OCI-LY7 (cell line): ENCODE data around the gene NWD2. TPM values are rescaled to one million over a fixed set of nuclear protein-coding genes. Genes with fewer than 3 reads are reported as not detected.

Experiments used
- BruUV-seq: library from RNA; stranded (reverse); fragments of 400-500 nt; replicated peaks from 2 replicates; lab custom pipeline; 2021; lab: Mats Ljungman, UMichigan
- CTCF ChIA-PET: fragments of 300-600 bp; sonication (Branson Sonifier 250); formaldehyde crosslinking; loops from one replicate; lab custom pipeline; 2022; ENCODE audit warnings: antibody characterized with exemption; ENCODE audit not compliant: unreplicated experiment; lab: Charles Lee
- POLR2A ChIA-PET: fragments of 300-600 bp; sonication (Branson Sonifier 250); formaldehyde crosslinking; loops from one replicate; lab custom pipeline; 2022; ENCODE audit warnings: antibody characterized with exemption; lab: Charles Lee
- DNase-seq: peaks from one replicate; pipeline ENCODE4 v3.0.0-alpha.2; 2015; ENCODE audit warnings: low spot score
- H2AFZ ChIP-seq: fragments of 200-600 bp; sonication (generic), shearing (Covaris generic); 2 replicates; pipeline ENCODE4 v1.6.1; 2014; ENCODE audit warnings: mild to moderate bottlenecking, antibody characterized with exemption, low read length, moderate library complexity
- H3K27ac ChIP-seq: fragments of 200-600 bp; sonication (generic); 2 replicates; pipeline ENCODE4 v1.5.1; 2014; ENCODE audit warnings: mixed run types, low read depth, mild to moderate bottlenecking, moderate library complexity, low read length, inconsistent platforms; ENCODE audit not compliant: poor library complexity, severe bottlenecking
- H3K36me3 ChIP-seq: fragments of 200-600 bp; sonication (generic); 2 replicates; pipeline ENCODE4 v1.6.1; 2014; ENCODE audit warnings: mild to moderate bottlenecking, antibody characterized with exemption, low read length, moderate library complexity, mixed read lengths; ENCODE audit not compliant: insufficient read depth
- H3K4me1 ChIP-seq: fragments of 200-600 bp; sonication (generic); 2 replicates; pipeline ENCODE4 v1.5.1; 2014; ENCODE audit warnings: mild to moderate bottlenecking, low read length; ENCODE audit not compliant: insufficient read depth, poor library complexity, severe bottlenecking
- H3K4me2 ChIP-seq: fragments of 200-600 bp; sonication (generic); 2 replicates; pipeline ENCODE4 v1.6.1; 2014; ENCODE audit warnings: mild to moderate bottlenecking, low read length
- H3K4me3 ChIP-seq: fragments of 200-600 bp; sonication (generic); 2 replicates; pipeline ENCODE4 v1.5.1; 2014; ENCODE audit warnings: mild to moderate bottlenecking, low read depth, low read length; ENCODE audit not compliant: poor library complexity, severe bottlenecking
- H3K79me2 ChIP-seq: fragments of 200-600 bp; sonication (generic); 2 replicates; pipeline ENCODE4 v1.6.1; 2016; ENCODE audit warnings: low read depth, mild to moderate bottlenecking, low read length, moderate library complexity, mixed read lengths; ENCODE audit not compliant: insufficient read depth
- H3K9me2 ChIP-seq: fragments of 200-600 bp; sonication (generic); 2 replicates; pipeline ENCODE4 v1.6.1; 2016; ENCODE audit warnings: mild to moderate bottlenecking, low read length, mixed read lengths; ENCODE audit not compliant: insufficient read depth
- H3K9me3 ChIP-seq: fragments of 200-600 bp; sonication (generic); 2 replicates; pipeline ENCODE4 v1.6.1; 2014; ENCODE audit warnings: mild to moderate bottlenecking, mixed run types, low read length, mixed read lengths
- H4K20me1 ChIP-seq: fragments of 200-600 bp; sonication (generic); 2 replicates; pipeline ENCODE4 v1.6.1; 2014; ENCODE audit warnings: mild to moderate bottlenecking, antibody characterized with exemption, low read length, moderate library complexity, mixed read lengths; ENCODE audit not compliant: insufficient read depth
- EZH2phosphoT487 ChIP-seq: fragments of 200-600 bp; sonication (generic); IDR thresholded peaks from 2 replicates; pipeline ENCODE4 v1.6.1; 2018; ENCODE audit warnings: low read depth, borderline replicate concordance, mild to moderate bottlenecking, mixed run types, antibody characterized with exemption, low read length, moderate library complexity, mixed read lengths
- intact Hi-C: fragments of 100-400 bp; cut with micrococcal nuclease; formaldehyde crosslinking; loops from one replicate; pipeline ENCODE4 v1.10.0; 2022; ENCODE audit not compliant: unreplicated experiment
- total RNA-seq, 2 experiments: library from RNA; depleted of rRNA in 1 of 2; stranded (reverse); fragments of >200 nt in 1 of 2; shearing (Covaris generic) in 1 of 2; gene quantifications; 2 replicates each; pipeline ENCODE4 v1.2.3, GENCODE V29; 2014 to 2022
- TF ChIP-seq, protein P1 (sequence below): fragments of 200-600 bp; sonication (generic); conservative IDR thresholded peaks from 2 replicates; pipeline ENCODE4 v1.5.1; 2014; ENCODE audit warnings: mild to moderate bottlenecking, antibody characterized with exemption, low read length, moderate library complexity, mixed read lengths

The NWD2 gene
- total RNA-seq, 2 experiments from 2014 or later, result not detected

GRCh38 chr4:37467223-37467622 lies 222.7 kb downstream of the NWD2 start:
- no peaks in the 10 kb centered on the region for H3K4me1 ChIP-seq
- POLR2A ChIA-PET, result interaction anchor here (0.6 to 0.9 kb wide), 2 partner anchors 9 to 39 kb away, joined by 3 to 4 read pairs; no protein-coding TSS in a partner anchor
- no peaks in the 10 kb centered on the region for H3K9me2 ChIP-seq
- no peak overlapping the region for H3K4me2 ChIP-seq
- no peak overlapping the region for H2AFZ ChIP-seq
- no peaks in the 10 kb centered on the region for H3K36me3 ChIP-seq
- no peak overlapping the region for H3K4me3 ChIP-seq
- H3K27ac ChIP-seq, result no peak overlapping the region
- no peak for TF ChIP-seq EZH2phosphoT487
- TF ChIP-seq, protein P1, sequence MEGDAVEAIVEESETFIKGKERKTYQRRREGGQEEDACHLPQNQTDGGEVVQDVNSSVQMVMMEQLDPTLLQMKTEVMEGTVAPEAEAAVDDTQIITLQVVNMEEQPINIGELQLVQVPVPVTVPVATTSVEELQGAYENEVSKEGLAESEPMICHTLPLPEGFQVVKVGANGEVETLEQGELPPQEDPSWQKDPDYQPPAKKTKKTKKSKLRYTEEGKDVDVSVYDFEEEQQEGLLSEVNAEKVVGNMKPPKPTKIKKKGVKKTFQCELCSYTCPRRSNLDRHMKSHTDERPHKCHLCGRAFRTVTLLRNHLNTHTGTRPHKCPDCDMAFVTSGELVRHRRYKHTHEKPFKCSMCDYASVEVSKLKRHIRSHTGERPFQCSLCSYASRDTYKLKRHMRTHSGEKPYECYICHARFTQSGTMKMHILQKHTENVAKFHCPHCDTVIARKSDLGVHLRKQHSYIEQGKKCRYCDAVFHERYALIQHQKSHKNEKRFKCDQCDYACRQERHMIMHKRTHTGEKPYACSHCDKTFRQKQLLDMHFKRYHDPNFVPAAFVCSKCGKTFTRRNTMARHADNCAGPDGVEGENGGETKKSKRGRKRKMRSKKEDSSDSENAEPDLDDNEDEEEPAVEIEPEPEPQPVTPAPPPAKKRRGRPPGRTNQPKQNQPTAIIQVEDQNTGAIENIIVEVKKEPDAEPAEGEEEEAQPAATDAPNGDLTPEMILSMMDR, result no peak
- no peak for DNase-seq
- H3K79me2 ChIP-seq, result no peaks in the 10 kb centered on the region
- H3K9me3 ChIP-seq, result no peaks in the 10 kb centered on the region
- no TSS peak for BruUV-seq
- no peaks in the 10 kb centered on the region for H4K20me1 ChIP-seq
- CTCF ChIA-PET, result no interaction called here
- intact Hi-C loops, result no loop called here

- no peak overlapping the region for H3K4me3 ChIP-seq
- no peaks in the 10 kb centered on the region for H3K9me2 ChIP-seq
- H3K4me2 ChIP-seq, result no peak overlapping the region
- no peak for TF ChIP-seq EZH2phosphoT487
- TF ChIP-seq, protein P1, result no peak
- no peak for DNase-seq
- no peak overlapping the region for H3K27ac ChIP-seq
- H2AFZ ChIP-seq, result no peak overlapping the region
- no peaks in the 10 kb centered on the region for H3K36me3 ChIP-seq
- H3K9me3 ChIP-seq, result no peaks in the 10 kb centered on the region
- no TSS peak for BruUV-seq
- no peaks in the 10 kb centered on the region for H3K4me1 ChIP-seq
- CTCF ChIA-PET, result no interaction called here
- no peaks in the 10 kb centered on the region for H4K20me1 ChIP-seq
- no peaks in the 10 kb centered on the region for H3K79me2 ChIP-seq
- POLR2A ChIA-PET, result interaction anchor here (0.6 kb wide), 1 partner anchor 38 kb away, joined by 4 read pairs; no protein-coding TSS in a partner anchor
- intact Hi-C loops, result no loop called here
Observed at GRCh38 chr4:37467824-37468223, 223.3 kb downstream of the NWD2 start.

DNA sequence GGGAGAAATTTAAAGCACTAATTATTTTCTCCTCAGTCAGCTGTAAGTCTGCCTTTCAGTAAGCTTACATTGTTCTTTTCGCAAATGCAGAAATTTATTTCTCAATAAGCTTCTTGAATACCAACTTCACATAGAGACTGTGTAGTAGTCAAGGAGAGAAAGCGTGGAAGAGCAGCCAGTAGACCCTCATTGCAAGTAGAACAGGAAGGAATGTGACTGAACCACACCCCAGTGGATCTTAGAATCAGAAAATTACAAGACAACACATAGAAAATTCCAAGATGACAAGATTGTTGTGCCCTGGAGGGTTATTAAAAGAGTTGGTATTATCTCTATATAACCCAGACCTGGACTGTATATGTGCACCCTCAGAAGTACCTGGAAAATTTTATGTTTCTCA lies 224.7 kb downstream of the NWD2 start:
- no peak overlapping the region for H2AFZ ChIP-seq
- H3K4me2 ChIP-seq, result no peak overlapping the region
- no TSS peak for BruUV-seq
- intact Hi-C loops, result no loop called here
- no peaks in the 10 kb centered on the region for H3K9me2 ChIP-seq
- TF ChIP-seq EZH2phosphoT487, result no peak
- TF ChIP-seq, protein P1, result no peak
- no peak overlapping the region for H3K27ac ChIP-seq
- no peak for DNase-seq
- ChIA-PET CTCF (no interaction called here), POLR2A (interaction anchor here (0.7 kb wide), 1 partner anchor 471 kb away, joined by 3 read pairs; no protein-coding TSS in a partner anchor)
- H3K9me3 ChIP-seq, result no peaks in the 10 kb centered on the region
- no peaks in the 10 kb centered on the region for H3K79me2 ChIP-seq
- no peaks in the 10 kb centered on the region for H3K36me3 ChIP-seq
- no peaks in the 10 kb centered on the region for H3K4me1 ChIP-seq
- no peaks in the 10 kb centered on the region for H4K20me1 ChIP-seq
- no peak overlapping the region for H3K4me3 ChIP-seq
